RKO (cell line): Measurements from ENCODE around the gene ARHGAP12.

Source experiments
- DNase-seq: peaks from one replicate; pipeline ENCODE4 v3.0.0-alpha.2; 2016; ENCODE audit warnings: low spot score

The ARHGAP12 gene

GRCh38 chr10:31884386-31884785 is 44.2 kb downstream of the ARHGAP12 start:
- no peak for DNase-seq

- DNase-seq, result no peak
Measured at GRCh38 chr10:31883397-31883796, 45.2 kb downstream of the ARHGAP12 start.

- no peak for DNase-seq
Measured at GRCh38 chr10:31878486-31878885, 50.1 kb downstream of the ARHGAP12 start.

- no peak for DNase-seq
Measured at GRCh38 chr10:31876652-31877352, 51.8 kb downstream of the ARHGAP12 start.

GRCh38 chr10:31875608-31876007 is 53.0 kb downstream of the ARHGAP12 start:
- no peak for DNase-seq

GRCh38 chr10:31873724-31874123 is 54.9 kb downstream of the ARHGAP12 start:
- no peak for DNase-seq

GRCh38 chr10:31871266-31872065 is 57.2 kb downstream of the ARHGAP12 start:
- no peak for DNase-seq

- DNase-seq, result no peak
Measured at GRCh38 chr10:31867646-31868045, 61.0 kb downstream of the ARHGAP12 start.

GRCh38 chr10:31866118-31866670 is 62.4 kb downstream of the ARHGAP12 start:
- DNase-seq, result no peak

GRCh38 chr10:31864834-31865518 is 63.7 kb downstream of the ARHGAP12 start:
- no peak for DNase-seq

- no peak for DNase-seq
Measured at GRCh38 chr10:31855033-31855432, 73.6 kb downstream of the ARHGAP12 start.

- no peak for DNase-seq
Measured at GRCh38 chr10:31853629-31854028, 75.0 kb downstream of the ARHGAP12 start.

GRCh38 chr10:31851216-31851615 is 77.4 kb downstream of the ARHGAP12 start:
- no peak for DNase-seq

- no peak for DNase-seq
Measured at GRCh38 chr10:31847515-31847914, 81.1 kb downstream of the ARHGAP12 start.

GRCh38 chr10:31838709-31839108 is 89.9 kb downstream of the ARHGAP12 start:
- no peak for DNase-seq

- DNase-seq, result no peak
Measured at GRCh38 chr10:31838065-31838464, 90.6 kb downstream of the ARHGAP12 start.

GRCh38 chr10:31836569-31837406 is 91.8 kb downstream of the ARHGAP12 start:
- peak; percentile 69 for DNase-seq

- no peak for DNase-seq
Measured at GRCh38 chr10:31833753-31834152, 94.9 kb downstream of the ARHGAP12 start.

GRCh38 chr10:31832261-31832660 is 96.4 kb downstream of the ARHGAP12 start:
- DNase-seq, result no peak

GRCh38 chr10:31830887-31831286 is 97.7 kb downstream of the ARHGAP12 start:
- DNase-seq, result no peak

GRCh38 chr10:31829776-31830175 is 98.9 kb downstream of the ARHGAP12 start:
- DNase-seq, result no peak

- DNase-seq, result no peak
Measured at GRCh38 chr10:31823358-31823757, 105.3 kb downstream of the ARHGAP12 start.
